Limb (tissue), 2 donors: ENCODE results near the gene PPP1R1C.
"Not testable (repeated sequence)": the region's sequence is repeated elsewhere in the genome, so short reads cannot be mapped to it uniquely, and the experiment has no call there.

Source experiments
- DNase-seq, 2 donors: peaks; one replicate each; pipeline ENCODE4 v3.0.0-alpha.2; 2016; ENCODE audit errors: extremely low spot score in 2 of 2

PPP1R1C gene

GRCh38 chr2:181985632-181986205 lies at the start of gene PPP1R1C:
PPP1R1C (plus strand) TSS chr2:181985853; CDS start chr2:181986111, 258 bp downstream.
- DNase-seq = no peak

GRCh38 chr2:181937473-181937872 lies 48.2 kb upstream of the PPP1R1C start:
- no peak for DNase-seq

- no peak for DNase-seq
Measured at GRCh38 chr2:181943411-181944124, 42.1 kb upstream of the PPP1R1C start.

- no peak for DNase-seq
Measured at GRCh38 chr2:181944164-181944913, 41.3 kb upstream of the PPP1R1C start.

DNA sequence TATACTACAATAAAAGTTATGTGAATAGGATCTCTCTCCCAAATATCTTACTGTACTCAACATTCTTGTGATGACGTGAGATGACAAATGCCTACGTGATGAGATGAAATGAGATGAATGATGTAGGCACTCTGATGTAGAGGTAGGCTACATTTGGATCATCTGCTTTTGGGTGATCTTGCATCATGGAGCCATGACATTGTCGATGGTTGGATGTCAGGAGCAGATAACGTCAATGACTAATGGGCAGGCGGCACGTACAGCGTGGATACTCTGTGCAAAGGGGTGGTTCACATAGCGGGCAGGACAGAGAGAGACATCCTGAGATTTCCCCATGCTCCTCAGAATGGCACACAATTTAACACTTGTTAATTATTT lies 40.8 kb upstream of the PPP1R1C start:
- no peak for DNase-seq

GRCh38 chr2:181946444-181947127 lies 39.1 kb upstream of the PPP1R1C start:
- no peak for DNase-seq

GRCh38 chr2:181947273-181947672 lies 38.4 kb upstream of the PPP1R1C start:
- DNase-seq = no peak

- DNase-seq = no peak
Measured at GRCh38 chr2:181948227-181948626, 37.4 kb upstream of the PPP1R1C start.

DNA sequence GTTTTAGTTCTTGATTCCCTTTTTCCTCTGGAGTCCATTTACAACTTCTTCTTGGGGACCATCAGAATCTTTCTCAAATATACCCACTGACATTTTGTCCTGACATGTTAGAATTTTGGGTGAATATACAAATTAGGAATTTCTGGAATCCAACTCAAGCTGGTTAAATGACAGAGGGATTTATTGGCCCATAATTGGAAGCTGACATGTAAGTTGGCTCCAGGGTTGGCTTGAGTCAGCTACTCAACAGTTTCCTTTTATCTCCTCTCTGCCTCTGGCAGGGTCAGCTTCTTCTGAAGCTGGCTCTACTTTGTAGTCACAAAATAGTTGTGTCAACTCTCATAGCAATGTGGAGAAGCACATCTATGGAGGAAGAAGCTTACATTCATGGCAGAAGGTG lies 36.6 kb upstream of the PPP1R1C start:
- DNase-seq = no peak

DNA sequence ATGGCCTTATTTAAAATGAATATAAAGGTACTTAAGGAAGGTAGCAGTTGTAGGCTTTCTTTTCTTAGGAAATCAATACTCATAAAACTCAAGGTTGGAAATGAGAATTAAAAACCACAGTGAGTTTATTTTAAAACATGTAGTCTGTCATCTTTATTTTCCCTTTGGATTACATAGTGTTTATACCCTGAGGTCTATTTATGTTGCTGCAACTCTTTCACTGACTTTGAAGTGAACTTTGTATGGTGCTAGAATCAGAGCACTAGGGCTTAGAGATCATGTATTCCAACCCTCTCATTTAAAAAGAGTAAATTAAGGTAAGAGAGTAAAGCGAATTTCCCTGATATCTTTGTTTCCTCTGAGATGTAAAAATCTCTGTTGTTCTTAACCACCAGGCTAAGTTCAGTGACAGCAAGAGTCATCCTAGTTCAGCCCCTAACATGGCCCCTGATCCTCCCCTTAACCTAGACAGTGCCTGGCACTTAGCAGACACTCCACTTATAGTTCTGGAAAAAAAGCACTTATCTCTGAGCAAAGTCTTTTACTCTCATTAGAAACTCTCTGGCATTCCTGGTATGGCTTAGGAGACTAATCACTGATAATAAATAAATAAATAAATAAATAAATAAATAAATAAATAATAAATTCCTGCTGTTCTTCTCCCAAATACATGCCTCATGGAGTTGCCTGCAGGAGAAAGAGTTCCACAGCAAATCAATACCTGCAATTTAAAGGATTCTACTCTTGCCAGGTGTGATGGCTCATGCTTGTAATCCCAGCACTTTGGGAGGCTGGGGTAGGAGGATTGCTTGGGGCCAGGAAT lies 33.0 kb upstream of the PPP1R1C start:
- no peak for DNase-seq

DNA sequence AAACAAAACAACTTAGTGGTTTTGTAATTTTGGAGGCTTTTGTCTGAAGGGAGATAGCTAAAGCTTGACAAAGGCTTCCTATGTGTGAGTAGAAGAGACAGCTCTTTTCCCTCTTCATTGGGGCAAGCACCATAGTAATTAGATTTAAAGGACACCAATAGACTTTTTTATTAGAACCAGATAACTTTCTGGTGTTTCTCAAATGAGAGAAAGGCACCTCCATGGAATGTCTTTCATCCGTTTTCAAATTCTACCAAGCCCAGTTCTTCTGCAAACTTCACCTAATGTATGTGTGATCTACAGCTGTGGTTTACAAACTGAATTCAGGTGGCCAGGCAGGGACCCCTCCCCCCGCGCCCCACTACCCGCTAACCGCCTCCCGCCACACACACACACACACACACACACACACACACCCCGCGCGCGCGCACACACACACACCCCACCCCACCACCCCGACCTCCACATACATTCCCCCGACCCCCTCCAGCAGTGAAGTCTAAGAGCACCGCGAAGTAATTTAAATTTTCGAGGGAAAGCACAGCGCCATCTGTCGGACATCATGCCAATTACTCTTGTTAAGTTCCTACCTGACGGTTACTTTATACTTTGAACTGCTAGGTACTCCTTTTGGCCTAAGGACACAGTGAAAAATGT lies 31.6 kb upstream of the PPP1R1C start:
- peak; percentile 53 to 75 for DNase-seq

DNA sequence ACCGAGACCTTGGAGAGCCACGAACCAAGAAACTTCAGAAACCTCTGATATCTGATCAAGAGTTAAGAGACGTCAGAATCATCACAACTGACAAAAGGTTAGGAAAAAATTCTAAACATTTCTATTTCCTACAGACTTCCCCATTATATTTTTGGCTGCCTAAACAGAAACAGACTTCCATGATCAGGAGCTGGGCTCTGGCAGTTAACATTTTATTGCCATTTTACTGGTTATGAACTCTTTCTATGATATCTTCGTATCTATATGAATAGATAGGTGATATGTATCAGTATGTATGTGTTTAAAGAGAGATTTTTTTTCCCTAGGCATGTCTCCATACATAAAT lies 31.1 kb upstream of the PPP1R1C start:
- DNase-seq = no peak

DNA sequence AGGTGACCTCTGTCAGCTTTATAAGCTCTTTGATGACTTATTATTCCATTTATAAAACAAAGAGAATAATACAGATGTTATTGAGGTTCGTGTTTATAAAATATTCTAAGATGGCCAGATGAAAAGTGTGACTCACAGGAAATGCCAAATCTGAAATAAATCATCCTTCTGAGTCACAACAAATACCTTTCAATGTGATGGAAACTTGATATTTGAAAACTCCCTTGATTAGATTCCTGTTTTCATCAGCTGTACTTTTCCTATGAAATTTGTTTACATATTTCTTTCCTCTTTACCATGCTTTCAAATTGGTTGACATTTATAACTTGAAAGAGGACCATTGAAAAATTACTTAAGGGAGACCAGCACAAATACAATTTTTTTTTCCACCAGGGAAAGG lies 30.6 kb upstream of the PPP1R1C start:
- DNase-seq = no peak

DNA sequence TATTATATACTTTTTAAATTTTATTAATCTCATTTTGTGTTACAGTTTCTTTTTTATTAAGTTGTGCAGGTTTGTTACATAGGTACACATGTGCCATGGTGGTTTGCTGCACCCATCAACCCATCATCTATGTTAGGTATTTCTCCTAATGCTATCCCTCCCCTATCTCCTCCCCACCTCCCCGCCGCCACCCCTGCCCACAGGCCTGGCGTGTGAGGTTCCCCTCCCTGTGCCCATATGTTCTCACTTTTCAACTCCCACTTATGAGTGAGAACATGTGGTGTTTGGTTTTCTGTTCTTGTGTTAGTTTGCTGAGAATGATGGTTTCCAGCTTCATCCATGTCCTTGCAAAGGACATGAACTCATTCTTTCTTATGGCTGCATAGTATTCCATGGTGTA lies 29.8 kb upstream of the PPP1R1C start:
- DNase-seq = not testable (repeated sequence)

DNA sequence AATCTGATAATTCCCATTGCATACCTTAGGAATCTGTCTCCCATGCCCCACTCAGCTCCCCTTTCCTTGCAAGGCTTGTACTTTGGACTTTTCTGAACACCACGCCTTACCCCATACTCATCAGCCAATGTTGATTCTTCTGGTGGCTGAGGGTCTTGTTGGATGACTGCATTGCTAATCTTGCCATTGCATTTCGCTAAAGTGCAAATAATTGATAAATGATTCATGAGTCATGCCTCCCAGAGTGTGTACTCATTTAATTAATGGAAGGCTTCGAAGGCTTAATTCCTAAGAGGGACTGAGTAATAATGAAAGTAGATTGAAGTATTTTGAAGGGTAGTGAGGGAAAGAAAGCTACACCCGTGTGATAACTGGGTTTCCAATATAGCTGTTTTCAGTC lies 28.0 kb upstream of the PPP1R1C start:
- DNase-seq = no peak

- DNase-seq = no peak
Measured at GRCh38 chr2:181958726-181959125, 26.9 kb upstream of the PPP1R1C start.

DNA sequence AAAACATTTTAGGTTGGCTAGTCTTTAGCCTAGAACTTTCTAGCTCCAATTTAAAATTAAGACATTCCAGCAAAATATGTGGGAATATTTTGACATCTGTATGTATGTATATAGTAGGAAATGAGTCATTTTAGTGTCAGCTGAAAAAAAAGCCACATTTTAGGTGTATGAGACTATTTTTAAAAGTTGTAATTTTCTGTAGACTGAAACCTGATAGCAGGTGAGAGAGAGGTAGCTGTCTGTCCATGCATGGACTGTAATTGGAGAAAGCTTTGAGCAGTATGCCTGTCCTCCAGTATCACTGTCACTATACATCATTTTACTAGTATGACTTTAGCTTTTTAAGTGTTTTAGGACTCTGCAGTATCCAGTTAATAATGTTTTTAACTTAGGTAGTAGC lies 26.1 kb upstream of the PPP1R1C start:
- no peak for DNase-seq

DNA sequence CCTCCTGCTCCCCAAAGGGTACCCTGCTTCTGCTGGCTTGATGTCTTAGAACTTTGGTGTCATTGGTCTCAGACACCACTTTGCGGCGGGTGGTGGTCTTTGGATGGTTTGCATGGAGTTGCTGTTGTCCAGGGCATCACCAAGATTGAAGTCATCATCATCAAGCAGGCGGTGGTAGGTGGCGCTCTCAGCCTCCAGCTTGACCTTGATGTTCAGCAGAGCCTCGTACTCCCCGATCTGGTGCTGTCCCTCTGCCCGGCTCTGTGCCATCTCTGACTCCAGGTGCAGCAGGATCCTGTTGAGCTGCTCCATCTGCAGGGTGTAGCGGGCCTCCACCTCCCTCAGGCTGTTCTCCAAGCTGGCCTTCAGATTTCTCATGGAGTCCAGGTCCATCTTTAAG lies 24.5 kb upstream of the PPP1R1C start:
- not testable (repeated sequence) for DNase-seq

GRCh38 chr2:181962142-181962541 lies 23.5 kb upstream of the PPP1R1C start:
- DNase-seq = no peak

- no peak for DNase-seq
Measured at GRCh38 chr2:181970160-181970794, 15.4 kb upstream of the PPP1R1C start.
